GM23248 (cell line): ENCODE measurements around the gene LDLRAD4. TPM values are rescaled to one million over a fixed set of nuclear protein-coding genes. Genes with fewer than 3 reads are reported as not detected.

Source experiments
- DNase-seq: peaks from one replicate; pipeline ENCODE4 v3.0.0-alpha.2; 2015
- H2AFZ ChIP-seq: fragments of 200-600 bp; sonication (generic); 2 replicates; pipeline ENCODE4 v1.6.1; 2016; ENCODE audit warnings: antibody characterized with exemption
- H3F3A ChIP-seq: fragments of 200-600 bp; sonication (generic); 2 replicates; pipeline ENCODE4 v1.6.1; 2016; ENCODE audit warnings: mild to moderate bottlenecking, antibody characterized with exemption, mixed run types; ENCODE audit not compliant: insufficient read depth
- H3K27ac ChIP-seq: fragments of 200-600 bp; sonication (generic); 2 replicates; pipeline ENCODE4 v1.5.1; 2016; ENCODE audit warnings: mild to moderate bottlenecking
- H3K27me3 ChIP-seq: fragments of 200-600 bp; sonication (generic); replicated peaks from 2 replicates; pipeline ENCODE4 v1.6.1; 2016; ENCODE audit warnings: mild to moderate bottlenecking; ENCODE audit not compliant: insufficient read depth
- H3K36me3 ChIP-seq: fragments of 200-600 bp; sonication (generic); 2 replicates; pipeline ENCODE4 v1.6.1; 2016; ENCODE audit warnings: low read depth, mild to moderate bottlenecking
- H3K4me1 ChIP-seq: fragments of 200-600 bp; sonication (generic); 2 replicates; pipeline ENCODE4 v1.6.1; 2016; ENCODE audit warnings: mild to moderate bottlenecking; ENCODE audit not compliant: insufficient read depth
- H3K4me2 ChIP-seq: fragments of 200-600 bp; sonication (generic); one replicate; pipeline ENCODE4 v1.6.1; 2016; ENCODE audit warnings: mild to moderate bottlenecking; ENCODE audit not compliant: unreplicated experiment
- H3K4me3 ChIP-seq: fragments of 200-600 bp; sonication (generic); 2 replicates; pipeline ENCODE4 v1.5.1; 2016; ENCODE audit warnings: mild to moderate bottlenecking
- H3K79me2 ChIP-seq: fragments of 200-600 bp; sonication (generic); 2 replicates; pipeline ENCODE4 v1.6.1; 2016; ENCODE audit warnings: mild to moderate bottlenecking; ENCODE audit not compliant: insufficient read depth
- H3K9ac ChIP-seq: fragments of 200-600 bp; sonication (generic); 2 replicates; pipeline ENCODE4 v1.6.1; 2016; ENCODE audit warnings: mild to moderate bottlenecking
- H3K9me2 ChIP-seq: fragments of 200-600 bp; sonication (generic); 2 replicates; pipeline ENCODE4 v1.6.1; 2016; ENCODE audit warnings: mixed run types, mild to moderate bottlenecking, moderate library complexity; ENCODE audit not compliant: insufficient read depth
- H3K9me3 ChIP-seq: fragments of 200-600 bp; sonication (generic); one replicate; pipeline ENCODE4 v1.6.1; 2017; ENCODE audit warnings: low read depth
- H4K20me1 ChIP-seq: fragments of 200-600 bp; sonication (generic); 2 replicates; pipeline ENCODE4 v1.6.0; 2016; ENCODE audit not compliant: insufficient read depth
- EZH2 ChIP-seq: fragments of 200-600 bp; sonication (generic); IDR thresholded peaks from 2 replicates; pipeline ENCODE4 v1.6.1; 2018; ENCODE audit warnings: antibody characterized with exemption, mild to moderate bottlenecking; ENCODE audit not compliant: insufficient read depth, poor library complexity, severe bottlenecking
- EZH2phosphoT487 ChIP-seq: fragments of 200-600 bp; sonication (generic); IDR thresholded peaks from 2 replicates; pipeline ENCODE4 v1.6.1; 2018; ENCODE audit warnings: antibody characterized with exemption, moderate library complexity, mild to moderate bottlenecking, low read depth; ENCODE audit not compliant: insufficient read depth
- WGBS, 2 experiments: methylation state at CpG; one replicate each; pipeline ENCODE4 v1.1.6; 2015 to 2017; ENCODE audit warnings: low lambda C conversion rate in 2 of 2, low coverage in 1 of 2; ENCODE audit errors: missing lambda C conversion rate in 2 of 2; 5-methylcytosine and 5-hydroxymethylcytosine counted together
- in situ Hi-C: fragments of 300-500 bp; cut with MboI; formaldehyde crosslinking; loops from 2 replicates; pipeline ENCODE4 v1.15.0; 2020
- polyA plus RNA-seq: library from polyadenylated mRNA; unstranded; fragments of >200 nt; fragmentation: Nextera tagmentation; extraction: Ambion mirVana; gene quantifications from 2 replicates; pipeline ENCODE4 v1.2.1, GENCODE V29; 2016
- total RNA-seq: library from RNA; depleted of rRNA; stranded (reverse); fragments of >200 nt; shearing (Covaris generic); gene quantifications from 2 replicates; pipeline ENCODE4 v1.2.3, GENCODE V29; 2014

The LDLRAD4 gene
- total and polyA plus RNA-seq, 2 experiments from 2014 or later = not detected

- in situ Hi-C loops = no loop called here
These were observed 92.6 kb downstream of the LDLRAD4 start for GRCh38 chr18:13311193-13311592.

GRCh38 chr18:13312515-13312914, 94.0 kb downstream of the LDLRAD4 start:
- H3K27me3 ChIP-seq = no peaks in the 10 kb centered on the region
- no peak for TF ChIP-seq EZH2
- H3K27ac ChIP-seq = no peak overlapping the region
- H3K9me3 ChIP-seq = no peaks in the 10 kb centered on the region
- H3K79me2 ChIP-seq = no peaks in the 10 kb centered on the region
- DNase-seq = no peak
- no peak overlapping the region for H2AFZ ChIP-seq
- no peak overlapping the region for H3K9ac ChIP-seq
- 82 to 84% methylated on average over 4 of the region's 4 CpGs for WGBS, 2 experiments
- H4K20me1 ChIP-seq = no peaks in the 10 kb centered on the region
- H3K4me1 ChIP-seq = no peaks in the 10 kb centered on the region
- no peaks in the 10 kb centered on the region for H3F3A ChIP-seq
- no peak overlapping the region for H3K4me3 ChIP-seq
- H3K36me3 ChIP-seq = no peaks in the 10 kb centered on the region
- in situ Hi-C loops = no loop called here
- no peak overlapping the region for H3K4me2 ChIP-seq
- no peaks in the 10 kb centered on the region for H3K9me2 ChIP-seq

More at GRCh38 chr18:13311193-13311592, 92.6 kb downstream of the LDLRAD4 start:
- H3K27me3 ChIP-seq = no peaks in the 10 kb centered on the region
- H3K4me2 ChIP-seq = no peak overlapping the region
- H3K4me1 ChIP-seq = no peaks in the 10 kb centered on the region
- no peaks in the 10 kb centered on the region for H3K36me3 ChIP-seq
- H3K9ac ChIP-seq = no peak overlapping the region
- no peaks in the 10 kb centered on the region for H3F3A ChIP-seq
- TF ChIP-seq EZH2 (no peak), EZH2phosphoT487 (no peak)
- DNase-seq = no peak
- H2AFZ ChIP-seq = no peak overlapping the region
- no peaks in the 10 kb centered on the region for H3K9me2 ChIP-seq
- H3K4me3 ChIP-seq = no peak overlapping the region
- no peaks in the 10 kb centered on the region for H3K9me3 ChIP-seq
- WGBS, 2 experiments = 67 to 73% methylated on average over 10 of the region's 10 CpGs
- no peaks in the 10 kb centered on the region for H3K79me2 ChIP-seq
- no peaks in the 10 kb centered on the region for H4K20me1 ChIP-seq
- H3K27ac ChIP-seq = no peak overlapping the region

GRCh38 chr18:13313006-13313686, 94.6 kb downstream of the LDLRAD4 start:
- Histone ChIP-seq H3K9ac (no peak overlapping the region), H2AFZ (no peak overlapping the region), H3K4me1 (no peaks in the 10 kb centered on the region), H3K36me3 (no peaks in the 10 kb centered on the region), H3K9me3 (no peaks in the 10 kb centered on the region), H3K9me2 (no peaks in the 10 kb centered on the region), H3K4me2 (no peak overlapping the region), H4K20me1 (no peaks in the 10 kb centered on the region), H3K4me3 (no peak overlapping the region), H3F3A (no peaks in the 10 kb centered on the region), H3K79me2 (no peaks in the 10 kb centered on the region), H3K27me3 (no peaks in the 10 kb centered on the region), H3K27ac (no peak overlapping the region)
- WGBS, 2 experiments = 61 to 62% methylated on average over 19 of the region's 19 CpGs
- DNase-seq = no peak
- in situ Hi-C loops = no loop called here
- no peak for TF ChIP-seq EZH2
- TF ChIP-seq EZH2phosphoT487 = no peak

GRCh38 chr18:13315000-13315399, 96.4 kb downstream of the LDLRAD4 start:
- WGBS, 2 experiments = 52 to 59% methylated on average over 2 of the region's 2 CpGs
- TF ChIP-seq EZH2phosphoT487 = no peak
- TF ChIP-seq EZH2 = no peak
- H2AFZ ChIP-seq = no peak overlapping the region

GRCh38 chr18:13316063-13316462, 97.5 kb downstream of the LDLRAD4 start:
- Histone ChIP-seq H3K4me3 (no peak overlapping the region), H3K9ac (no peak overlapping the region), H3K9me3 (no peaks in the 10 kb centered on the region), H4K20me1 (no peaks in the 10 kb centered on the region), H3K9me2 (no peaks in the 10 kb centered on the region), H3K4me1 (no peaks in the 10 kb centered on the region), H3K27ac (no peak overlapping the region), H3K79me2 (no peaks in the 10 kb centered on the region), H3K4me2 (no peak overlapping the region), H3K27me3 (no peaks in the 10 kb centered on the region), H2AFZ (no peak overlapping the region), H3F3A (no peaks in the 10 kb centered on the region), H3K36me3 (no peaks in the 10 kb centered on the region)
- WGBS, 2 experiments = 67 to 70% methylated on average over 3 of the region's 3 CpGs
- DNase-seq = peak; percentile 4
- in situ Hi-C loops = no loop called here
- TF ChIP-seq EZH2phosphoT487 (no peak), EZH2 (no peak)

More at GRCh38 chr18:13315000-13315399, 96.4 kb downstream of the LDLRAD4 start:
- H3K4me3 ChIP-seq = no peak overlapping the region
- H3K79me2 ChIP-seq = no peaks in the 10 kb centered on the region
- no peaks in the 10 kb centered on the region for H3K9me3 ChIP-seq
- H3K4me1 ChIP-seq = no peaks in the 10 kb centered on the region
- no peaks in the 10 kb centered on the region for H3K9me2 ChIP-seq
- H4K20me1 ChIP-seq = no peaks in the 10 kb centered on the region
- in situ Hi-C loops = no loop called here
- H3K36me3 ChIP-seq = no peaks in the 10 kb centered on the region
- no peak overlapping the region for H3K4me2 ChIP-seq
- H3K27ac ChIP-seq = no peak overlapping the region
- no peak overlapping the region for H3K9ac ChIP-seq
- H3K27me3 ChIP-seq = no peaks in the 10 kb centered on the region
- no peaks in the 10 kb centered on the region for H3F3A ChIP-seq
- no peak for DNase-seq
